ENCODE data around the gene UXS1. TPM values are rescaled to one million over a fixed set of nuclear protein-coding genes. Genes with fewer than 3 reads are reported as not detected.

The UXS1 gene
- total RNA-seq, 2 donors from 2014 or later, result 25.7 to 27.6 TPM

DNA sequence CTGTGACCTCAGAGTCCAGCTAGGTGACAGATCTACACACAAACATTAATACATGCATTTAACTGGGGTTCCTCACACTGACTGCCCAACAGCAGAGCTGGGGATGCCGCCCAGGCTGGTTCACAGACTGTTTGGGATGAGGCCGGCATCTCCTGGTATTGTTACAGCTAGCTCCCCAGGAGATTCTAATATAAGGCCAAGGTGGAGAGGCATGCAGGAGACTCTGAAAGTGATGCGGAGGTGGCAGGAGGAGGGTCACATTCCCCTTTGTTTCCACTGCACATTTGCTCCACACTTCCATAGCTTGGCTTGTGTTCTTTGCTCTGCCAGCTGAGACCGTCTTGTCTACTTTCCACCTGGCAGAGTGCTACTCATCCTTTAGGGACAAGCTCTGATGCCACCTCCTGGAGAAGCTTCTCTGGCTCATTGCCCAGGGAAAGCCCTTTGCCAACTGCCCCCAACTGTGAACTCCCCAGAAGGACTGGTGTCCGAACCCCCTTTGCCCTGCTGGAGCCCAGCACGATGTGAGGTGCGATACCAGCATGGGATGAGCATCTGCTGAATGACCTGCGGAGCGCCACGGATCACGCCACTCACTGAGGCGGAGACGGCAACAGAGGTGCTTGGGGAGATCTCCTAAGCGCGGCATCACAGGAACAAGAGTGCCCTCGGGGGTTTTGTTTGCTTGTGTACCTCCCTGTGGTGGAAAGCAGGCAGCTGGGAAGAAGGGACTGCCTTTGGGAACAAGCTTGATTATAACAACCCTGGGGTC is 88.8 kb downstream of the UXS1 start:
- intact Hi-C loops (cut with DNase I), result loop anchor here (5.0 to 10.0 kb wide), 4 partner anchors 369 to 479 kb away; no protein-coding TSS in a partner anchor
- no peak for ATAC-seq
- no peak for DNase-seq

DNA sequence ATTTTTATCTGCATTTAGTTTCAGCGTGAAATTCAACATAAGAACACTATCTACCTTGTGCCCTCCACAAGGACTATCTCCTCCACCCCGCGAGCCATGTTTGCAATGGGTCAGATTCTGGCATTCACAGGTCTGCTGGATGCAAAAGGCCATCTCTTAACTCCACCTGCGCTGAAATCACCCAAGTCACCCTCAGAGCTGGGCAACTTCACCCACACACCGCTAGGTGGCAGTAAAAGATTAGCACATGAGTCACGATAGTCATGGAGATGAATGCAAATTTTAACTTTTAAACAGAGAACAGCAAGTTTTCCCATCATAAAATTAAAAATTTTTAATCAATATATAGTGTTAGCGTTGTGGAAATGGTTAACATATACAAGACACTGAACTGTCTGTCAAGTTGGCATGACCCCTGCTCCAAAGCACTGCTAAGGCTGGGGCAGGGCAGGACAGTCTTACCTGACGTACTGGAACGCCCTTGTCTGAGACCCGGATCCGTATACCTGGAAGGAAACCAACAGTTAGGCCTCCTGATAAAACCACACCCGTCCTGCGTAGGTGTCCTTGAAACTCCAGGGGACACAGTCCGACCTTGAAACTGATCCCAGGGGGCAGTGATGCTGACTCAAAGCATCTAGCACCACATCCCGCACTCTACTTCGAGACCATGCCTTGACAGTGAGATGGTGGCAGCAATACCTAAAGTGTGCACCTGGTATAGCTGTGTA is 89.6 kb downstream of the UXS1 start:
- peak; percentile 62 to 64 for ATAC-seq
- no peak for DNase-seq
- intact Hi-C loops (cut with DNase I), result loop anchor here (5.0 to 10.0 kb wide), 4 partner anchors 370 to 480 kb away; no protein-coding TSS in a partner anchor

DNA sequence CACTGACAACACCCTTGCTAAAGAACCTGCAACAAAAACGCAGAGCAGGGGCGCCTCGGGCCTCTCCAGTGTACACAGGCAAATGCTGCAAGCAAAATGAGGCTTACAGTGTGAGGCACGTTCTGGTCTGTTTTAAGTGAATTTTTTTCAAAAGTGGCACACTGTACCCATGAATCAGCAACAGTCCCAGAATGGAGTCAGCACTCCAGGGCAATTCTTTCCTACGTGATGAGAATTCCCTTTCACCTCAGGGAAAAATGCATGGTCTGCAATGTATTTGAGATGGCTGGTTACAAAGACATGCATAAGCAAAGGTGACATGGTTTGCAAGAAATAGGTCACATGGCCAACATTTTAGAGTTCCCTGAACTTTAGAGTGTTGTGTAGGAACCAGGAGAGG is 94.4 kb downstream of the UXS1 start:
- no peak for ATAC-seq
- DNase-seq, result no peak
- intact Hi-C loops (cut with DNase I), result loop anchor here (10.0 kb wide), 3 partner anchors 375 to 485 kb away; no protein-coding TSS in a partner anchor

DNA sequence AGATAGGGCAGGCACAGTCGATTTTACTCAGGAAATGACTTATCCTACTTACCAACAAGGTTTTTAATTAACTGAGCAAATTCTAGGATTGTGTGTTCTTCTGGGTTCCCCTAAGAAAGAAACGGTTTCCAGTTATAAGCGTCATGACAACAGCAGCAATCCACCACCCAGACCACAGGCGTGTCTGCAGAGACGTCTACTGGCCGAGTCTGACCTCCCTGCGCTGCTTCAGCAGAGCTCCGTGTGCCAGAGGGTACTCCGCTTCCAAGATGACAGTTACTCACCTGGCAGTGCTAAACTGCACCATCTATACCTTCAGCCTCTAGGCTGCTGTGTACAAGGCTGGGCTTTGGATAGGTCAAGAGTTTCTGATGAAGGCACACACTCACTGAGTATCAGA is 95.4 kb downstream of the UXS1 start:
- intact Hi-C loops (cut with DNase I), result no loop called here
- no peak for DNase-seq
- ATAC-seq, result no peak

DNA sequence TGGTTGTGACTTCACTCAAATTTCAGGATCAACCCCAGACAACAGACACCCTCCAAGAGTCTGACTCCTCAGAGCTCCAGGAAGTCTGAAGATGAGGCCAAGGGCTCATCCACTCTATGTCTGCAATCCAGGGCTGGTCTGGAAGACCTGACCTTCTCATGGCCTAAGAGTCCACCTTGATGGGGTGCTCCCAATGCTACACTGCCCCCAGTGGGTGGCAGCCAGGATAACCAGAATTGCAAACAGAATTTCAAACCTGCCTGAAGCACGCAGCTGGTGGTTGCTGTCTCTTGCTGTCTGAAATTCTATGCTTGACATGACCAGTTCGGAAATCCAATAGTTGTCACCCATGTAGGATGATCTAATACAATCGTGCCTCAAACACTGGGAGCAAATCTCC is 96.0 kb downstream of the UXS1 start:
- no peak for DNase-seq
- intact Hi-C loops (cut with DNase I), result no loop called here
- ATAC-seq, result no peak

DNA sequence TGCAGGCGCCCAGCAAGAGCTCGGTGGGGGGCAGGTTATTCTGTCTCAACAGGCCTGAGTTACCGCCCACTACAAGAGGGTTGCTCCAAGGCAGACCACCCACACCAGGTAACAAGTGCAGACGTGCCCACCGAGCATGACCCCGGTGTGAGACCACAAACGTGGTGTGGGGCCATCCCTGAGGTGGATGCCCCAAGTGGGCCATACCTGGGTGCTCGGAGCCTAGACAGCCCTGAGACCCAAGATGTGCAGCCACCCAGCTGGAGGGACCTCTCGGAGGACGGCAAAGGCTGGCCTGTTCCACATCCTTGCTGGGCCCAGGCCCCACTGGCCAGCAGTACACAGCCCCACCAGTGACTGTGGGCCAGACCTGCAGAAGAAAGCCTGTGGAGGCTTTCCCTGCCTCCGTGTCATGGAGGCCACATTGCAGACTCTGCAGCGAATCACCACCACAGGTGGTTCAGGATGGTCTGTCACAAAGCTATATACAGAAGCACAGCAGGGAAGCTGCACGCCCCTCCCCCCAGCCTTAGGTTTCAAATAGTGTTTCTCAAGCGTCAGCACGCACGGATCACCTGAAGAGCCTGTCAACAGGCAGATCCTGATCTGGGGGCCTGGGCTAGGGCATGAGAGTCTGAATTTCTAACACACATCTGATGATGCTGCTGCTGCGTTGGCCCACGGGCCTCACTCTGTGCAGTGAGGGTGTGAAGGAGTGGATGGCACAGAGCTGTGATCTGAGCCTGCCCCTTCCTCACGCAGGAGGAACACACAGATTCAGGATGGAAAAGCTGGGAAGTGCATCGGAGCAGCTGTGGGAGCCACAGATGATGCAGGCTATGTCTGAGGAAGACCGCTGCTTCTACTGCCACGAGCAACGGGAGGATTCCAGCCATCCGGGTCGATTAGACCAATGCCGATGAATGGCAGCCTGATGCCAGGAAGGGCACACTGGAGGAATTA is 96.8 kb downstream of the UXS1 start:
- DNase-seq, result no peak
- ATAC-seq, result no peak
- intact Hi-C loops (cut with DNase I), result no loop called here

DNA sequence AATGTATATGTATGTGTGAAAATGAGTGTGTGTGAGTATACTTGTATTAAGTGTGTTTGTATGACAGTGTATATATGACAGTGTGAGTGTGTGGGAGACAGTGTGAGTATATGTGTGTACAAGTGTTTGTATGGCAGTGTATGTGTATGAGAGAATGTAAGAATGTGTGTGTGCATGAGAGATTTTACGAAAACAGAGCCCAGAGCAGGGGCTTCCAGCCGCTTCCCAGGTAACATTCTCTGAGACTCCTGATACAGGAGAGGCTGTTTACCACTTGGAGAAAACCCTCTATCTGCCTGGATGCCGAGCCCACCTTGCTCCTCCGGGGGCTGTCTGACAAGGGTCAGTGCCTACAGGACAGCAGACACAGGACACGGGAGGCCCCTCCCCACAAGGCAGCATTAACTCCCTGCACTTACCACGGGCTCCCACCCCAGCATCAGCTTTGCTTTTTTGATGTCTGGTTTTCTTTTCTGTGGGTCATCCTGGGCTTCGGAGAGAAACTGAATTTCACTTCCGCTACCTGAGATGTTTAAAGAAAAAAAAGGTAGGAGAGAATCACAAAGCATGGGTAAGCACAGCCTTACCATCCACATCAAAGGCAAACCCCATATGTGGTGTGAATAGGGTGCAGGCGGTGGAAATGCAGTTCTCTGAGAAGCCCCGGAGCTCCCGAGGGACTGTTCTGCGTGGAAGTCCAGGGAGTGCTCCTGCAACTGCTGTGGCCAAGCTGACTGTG is 97.6 kb downstream of the UXS1 start:
- ATAC-seq (no peak), DNase-seq (no peak)
- intact Hi-C loops (cut with DNase I), result no loop called here

DNA sequence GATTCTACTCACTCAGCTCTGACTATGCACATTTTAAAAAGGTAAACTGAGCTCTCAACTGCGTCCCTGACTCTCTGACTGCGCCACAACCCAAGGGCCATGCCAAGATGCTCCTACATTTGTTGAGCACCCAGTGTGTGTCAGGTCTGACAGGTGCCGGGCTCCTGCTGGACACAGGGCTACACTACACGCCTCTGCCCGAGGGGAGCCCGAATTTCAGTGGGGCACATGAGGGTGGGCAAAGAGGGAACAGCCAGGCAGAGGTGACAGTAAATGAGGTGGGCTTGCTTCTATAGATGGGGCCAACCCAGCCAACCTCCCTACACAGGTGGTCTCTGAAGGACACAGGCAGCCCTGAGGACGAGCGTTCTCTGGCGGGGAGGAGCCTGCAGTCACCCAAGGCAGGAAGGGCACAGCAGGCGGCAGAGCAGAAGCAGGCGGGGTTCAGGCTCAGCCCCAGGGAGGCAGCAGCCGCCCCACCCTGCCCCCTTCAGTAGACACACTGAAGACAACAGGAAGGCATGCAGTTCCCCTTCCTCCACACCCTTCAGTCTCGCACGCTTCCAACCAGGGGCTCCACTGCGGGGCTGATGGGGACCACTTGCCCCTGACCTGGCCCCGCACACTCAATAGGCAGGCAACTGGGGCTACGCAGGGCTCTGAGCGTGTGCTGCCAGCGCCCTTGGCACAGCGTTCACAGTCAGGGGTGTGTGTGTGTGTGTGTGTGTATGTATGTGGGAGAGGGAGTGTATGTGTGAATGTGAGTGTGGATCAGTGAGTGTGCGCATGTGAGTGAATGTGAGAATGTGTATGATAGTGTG is 98.4 kb downstream of the UXS1 start:
- DNase-seq, result no peak
- intact Hi-C loops (cut with DNase I), result no loop called here

DNA sequence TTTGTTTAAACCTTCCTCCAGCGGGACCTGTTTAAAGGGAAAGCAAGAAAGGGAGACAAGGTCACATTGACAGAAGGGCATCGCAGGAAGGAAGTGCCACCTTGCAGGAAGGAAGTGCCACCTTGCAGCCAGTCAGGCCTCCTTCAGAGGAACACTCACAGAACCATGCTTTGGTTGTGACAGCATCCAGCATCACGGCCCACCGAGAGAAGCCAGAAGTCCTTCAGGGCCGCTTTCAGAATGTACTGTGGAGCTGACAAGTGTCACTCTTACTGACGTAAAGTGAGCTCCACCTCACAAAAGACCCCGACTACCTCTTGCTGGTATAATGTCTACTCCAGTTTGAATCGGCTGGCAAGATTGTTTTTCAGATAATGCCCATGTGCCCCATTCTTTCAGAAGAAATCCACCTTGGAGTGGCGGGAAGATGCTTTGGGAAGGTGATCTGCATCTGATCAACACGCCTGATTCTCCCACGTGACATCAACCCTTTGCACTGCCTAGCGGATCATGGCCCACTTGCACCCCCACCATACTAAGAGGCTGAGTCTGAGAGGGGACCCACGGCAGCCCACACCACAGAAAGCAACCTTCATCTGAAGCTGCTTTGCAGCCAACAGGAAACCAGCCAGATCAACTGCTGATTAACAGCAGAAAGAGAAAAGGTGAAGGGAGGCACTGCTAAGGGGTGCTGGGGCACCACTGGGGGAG is 99.8 kb downstream of the UXS1 start:
- DNase-seq (no peak), ATAC-seq (peak in 1 of 2 donors; percentile 32)
- intact Hi-C loops (cut with DNase I), result no loop called here

More for the DNA sequence above, 98.4 kb downstream of the UXS1 start:
- ATAC-seq, result peak; percentile 67 to 83

DNA sequence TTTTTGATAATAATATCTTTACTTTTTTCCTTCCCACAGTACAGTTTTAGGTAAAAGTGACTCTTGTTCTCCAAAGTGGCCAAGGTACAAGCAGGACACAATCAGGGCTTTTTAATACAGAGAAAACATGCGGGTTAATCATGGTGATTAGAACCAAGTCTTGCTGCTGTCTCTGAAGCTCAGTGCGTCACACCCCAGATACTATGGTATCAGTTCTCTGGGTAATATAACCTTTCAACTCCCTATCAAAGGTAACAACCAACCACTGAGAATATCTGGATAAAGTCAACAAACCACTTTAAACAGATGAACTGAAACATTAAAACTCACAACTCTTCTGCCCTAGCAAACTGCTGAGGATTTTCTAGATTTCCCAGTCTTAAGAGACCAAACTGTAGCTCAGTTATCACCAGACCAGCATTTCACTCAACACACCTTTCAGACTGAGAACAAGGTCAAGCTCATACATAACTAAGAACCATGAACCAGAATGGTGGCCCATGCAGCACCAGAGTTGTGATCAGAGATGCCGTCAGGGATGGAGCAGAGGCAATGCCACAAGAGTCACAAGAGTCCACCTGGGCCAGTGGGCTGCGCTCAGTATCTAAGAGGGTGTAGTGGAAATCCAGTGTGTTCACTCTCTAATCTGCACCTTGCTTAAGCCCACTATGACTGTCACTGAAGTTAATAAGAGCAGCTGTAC is 103.0 kb downstream of the UXS1 start:
- DNase-seq, result no peak
- intact Hi-C loops (cut with DNase I), result no loop called here

DNA sequence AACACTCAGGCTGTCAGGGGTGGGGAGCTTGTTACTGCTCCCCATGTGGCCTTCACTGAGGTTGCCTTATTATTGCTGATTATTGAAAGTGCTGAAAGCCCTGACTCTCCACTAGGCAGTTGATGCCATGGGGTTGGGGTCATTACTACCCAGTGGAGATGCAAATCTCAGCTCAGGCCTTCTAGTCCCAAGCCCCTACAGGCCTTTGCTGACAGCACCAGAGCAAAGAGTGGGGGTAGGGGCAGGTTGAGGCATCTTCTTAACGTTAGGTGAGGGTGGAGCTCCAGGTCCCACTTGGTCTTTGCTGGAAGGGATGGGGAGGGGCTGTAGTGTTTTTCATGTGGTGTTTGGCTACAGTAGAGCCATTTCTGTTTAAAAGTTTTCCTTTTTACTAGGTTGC is 104.5 kb downstream of the UXS1 start:
- intact Hi-C loops (cut with DNase I), result loop anchor here (5.0 to 10.0 kb wide), 2 partner anchors 512 to 515 kb away; no protein-coding TSS in a partner anchor
- ATAC-seq (no peak), DNase-seq (no peak)

More for the DNA sequence above, 103.0 kb downstream of the UXS1 start:
- ATAC-seq, result no peak

DNA sequence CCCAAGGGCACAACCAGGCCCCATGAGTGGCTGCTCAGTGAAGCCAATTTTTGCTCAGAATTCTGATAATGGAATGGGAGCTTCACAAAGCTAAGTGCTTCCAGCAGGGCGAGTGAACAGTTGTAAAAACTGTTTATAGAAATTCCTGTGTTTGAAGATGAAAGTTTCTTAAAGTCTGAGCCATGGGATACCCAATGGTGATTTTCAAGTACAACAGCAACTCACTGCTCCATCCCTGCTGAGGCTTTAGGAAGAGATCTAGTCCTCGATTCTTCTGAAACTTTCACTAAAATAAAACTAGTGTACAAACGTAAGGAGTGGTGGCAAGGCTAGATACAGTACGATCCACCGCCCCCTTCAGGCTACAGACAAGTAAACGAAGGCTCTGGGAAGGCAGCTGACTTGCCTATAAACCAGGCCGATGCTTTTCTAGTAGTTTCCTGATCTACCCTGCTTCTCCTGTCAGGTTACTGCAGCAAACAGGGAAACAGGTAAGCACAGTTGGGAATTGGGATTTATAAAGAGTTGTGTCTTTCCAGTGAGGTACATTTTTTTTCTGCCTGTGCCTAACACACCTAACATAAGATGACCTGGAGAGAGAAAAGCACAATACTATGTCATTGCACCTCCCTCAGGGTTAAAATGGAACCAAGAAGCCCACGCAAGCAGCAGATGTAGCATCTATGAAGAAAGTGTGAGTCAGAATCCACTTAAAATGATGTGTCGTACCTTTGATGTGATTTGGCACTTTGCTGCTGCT is 108.7 kb downstream of the UXS1 start:
- ATAC-seq (peak; percentile 78 to 93), DNase-seq (no peak)
- intact Hi-C loops (cut with DNase I), result loop anchor here (5.0 to 10.0 kb wide), 2 partner anchors 508 to 511 kb away; no protein-coding TSS in a partner anchor

DNA sequence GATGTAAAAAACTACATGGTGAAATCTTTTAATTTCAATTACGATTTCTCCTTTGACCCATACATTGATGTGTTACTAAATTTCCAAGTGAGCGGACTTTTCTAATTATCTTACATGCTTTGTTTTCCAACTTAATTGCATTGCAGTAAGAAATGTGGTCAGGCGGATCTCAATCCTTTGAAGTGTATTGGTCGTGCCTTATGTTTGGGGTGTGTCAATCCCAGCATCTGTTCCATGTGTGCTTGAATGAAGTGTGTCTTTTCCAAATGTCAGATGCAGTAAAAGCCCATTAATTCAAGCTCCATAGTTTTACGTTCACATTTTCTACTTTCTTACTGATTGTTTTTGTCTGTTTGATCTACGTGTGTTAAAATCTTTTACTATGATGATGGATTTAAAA is 113.1 kb downstream of the UXS1 start:
- DNase-seq (no peak), ATAC-seq (no peak)
- intact Hi-C loops (cut with DNase I), result loop anchor here in 1 of 2 donors (10.0 kb wide), 1 partner anchor 506 kb away; no protein-coding TSS in a partner anchor

DNA sequence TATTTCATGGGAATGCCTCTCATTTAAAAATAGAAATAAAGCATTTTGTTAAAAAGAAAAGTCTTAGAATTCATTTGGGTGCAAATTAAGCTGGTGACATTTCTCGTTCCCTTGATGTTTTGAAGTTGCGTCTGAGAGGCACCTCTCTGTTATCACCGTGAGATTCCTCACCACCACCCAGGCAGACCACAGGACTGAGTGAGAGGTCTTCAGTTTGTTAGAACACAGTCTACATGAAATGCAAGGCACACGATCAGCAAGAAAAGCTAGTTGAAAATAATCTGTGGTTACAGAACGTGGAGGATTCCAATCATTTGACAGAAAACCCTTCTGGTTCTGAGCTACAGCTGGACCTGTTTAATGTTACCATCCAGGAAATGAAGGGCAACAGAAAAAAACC is 116.0 kb downstream of the UXS1 start:
- ATAC-seq (no peak), DNase-seq (no peak)
- intact Hi-C loops (cut with DNase I), result no loop called here

DNA sequence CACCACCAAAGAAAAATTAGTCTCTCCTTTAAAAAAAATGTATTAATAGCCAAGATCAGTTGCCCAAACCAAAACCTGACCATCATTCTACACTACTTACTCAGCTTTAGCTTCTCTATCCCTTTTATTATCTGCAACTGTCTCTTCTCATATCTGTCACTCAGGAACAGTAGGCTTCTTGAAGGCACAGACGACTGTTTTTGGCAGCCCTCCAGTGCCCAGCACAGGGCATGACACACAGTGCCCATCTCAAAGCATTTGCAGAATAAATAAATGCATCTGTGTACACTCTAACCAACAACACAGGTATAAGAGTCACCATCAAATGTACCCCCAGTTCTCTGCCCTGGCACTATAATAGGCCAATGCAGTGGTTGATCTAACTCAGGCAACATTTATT is 117.2 kb downstream of the UXS1 start:
- DNase-seq, result no peak
- ATAC-seq, result peak in 1 of 2 donors; percentile 14
- intact Hi-C loops (cut with DNase I), result no loop called here

DNA sequence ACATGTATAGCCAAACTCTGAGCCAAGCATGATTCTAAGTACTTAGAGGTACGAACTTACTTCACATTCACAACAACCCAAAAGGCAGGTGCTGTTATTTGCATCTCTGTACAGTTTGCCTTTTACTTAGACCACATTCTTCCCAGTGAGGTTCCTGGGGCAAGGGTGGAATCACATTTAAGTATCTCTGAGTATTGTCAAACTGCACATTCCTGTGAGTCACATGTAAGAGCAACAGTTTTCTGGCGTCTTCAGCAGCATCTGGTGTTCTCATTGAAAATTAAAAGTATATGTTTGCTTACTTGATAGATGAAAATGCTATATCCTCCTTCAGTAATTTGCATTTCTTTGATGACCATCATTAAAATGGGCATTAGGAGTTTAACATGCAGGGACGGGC is 119.1 kb downstream of the UXS1 start:
- DNase-seq (no peak), ATAC-seq (no peak)
- intact Hi-C loops (cut with DNase I), result no loop called here

Data from left cardiac atrium (tissue), 4 donors.